HL-60 (cell line): ENCODE measurements around the gene MT1B.

ENCODE experiments used
- CTCF ChIP-seq: IDR thresholded peaks from one replicate; pipeline ENCODE4 v1.5.1; 2011; ENCODE audit warnings: low read length, control low read depth, inconsistent platforms; ENCODE audit not compliant: insufficient read depth
- GABPA ChIP-seq: IDR thresholded peaks from 2 replicates; pipeline ENCODE4 v1.6.1; 2012; ENCODE audit warnings: low read depth
- POLR2AphosphoS5 ChIP-seq: IDR thresholded peaks from 2 replicates; pipeline ENCODE4 v1.6.1; 2012; ENCODE audit warnings: low read depth
- REST ChIP-seq: IDR thresholded peaks from 2 replicates; pipeline ENCODE4 v1.6.1; 2012; ENCODE audit warnings: low read depth; ENCODE audit not compliant: insufficient replicate concordance
- SPI1 ChIP-seq: IDR thresholded peaks from 2 replicates; pipeline ENCODE4 v1.6.1; 2012; ENCODE audit warnings: low read depth, mild to moderate bottlenecking, borderline replicate concordance

GRCh38 chr16:56652600-56652999, 914 bp downstream of the MT1B start:
- no peak for TF ChIP-seq POLR2AphosphoS5
- TF ChIP-seq CTCF: no peak
- TF ChIP-seq GABPA: no peak
- TF ChIP-seq SPI1: no peak
- no peak for TF ChIP-seq REST
